Epithelial cell of umbilical artery (primary cell): ENCODE measurements around the gene CGB2. TPM values are rescaled to one million over a fixed set of nuclear protein-coding genes. Genes with fewer than 3 reads are reported as not detected.

Experiments
- total RNA-seq: library from RNA; depleted of rRNA; stranded (reverse); fragments of >200 nt; gene quantifications from 2 replicates; pipeline ENCODE4 v1.2.3, GENCODE V29; 2014

The CGB2 gene
- 0.46 TPM in 1 of 2 replicates, not detected in the other for total RNA-seq

GRCh38 chr19:49031642-49032301, at the start of gene CGB2:
TSS of gene CGB2 (plus strand) at chr19:49031890. CDS start at chr19:49032096, 206 bp downstream.

DNA sequence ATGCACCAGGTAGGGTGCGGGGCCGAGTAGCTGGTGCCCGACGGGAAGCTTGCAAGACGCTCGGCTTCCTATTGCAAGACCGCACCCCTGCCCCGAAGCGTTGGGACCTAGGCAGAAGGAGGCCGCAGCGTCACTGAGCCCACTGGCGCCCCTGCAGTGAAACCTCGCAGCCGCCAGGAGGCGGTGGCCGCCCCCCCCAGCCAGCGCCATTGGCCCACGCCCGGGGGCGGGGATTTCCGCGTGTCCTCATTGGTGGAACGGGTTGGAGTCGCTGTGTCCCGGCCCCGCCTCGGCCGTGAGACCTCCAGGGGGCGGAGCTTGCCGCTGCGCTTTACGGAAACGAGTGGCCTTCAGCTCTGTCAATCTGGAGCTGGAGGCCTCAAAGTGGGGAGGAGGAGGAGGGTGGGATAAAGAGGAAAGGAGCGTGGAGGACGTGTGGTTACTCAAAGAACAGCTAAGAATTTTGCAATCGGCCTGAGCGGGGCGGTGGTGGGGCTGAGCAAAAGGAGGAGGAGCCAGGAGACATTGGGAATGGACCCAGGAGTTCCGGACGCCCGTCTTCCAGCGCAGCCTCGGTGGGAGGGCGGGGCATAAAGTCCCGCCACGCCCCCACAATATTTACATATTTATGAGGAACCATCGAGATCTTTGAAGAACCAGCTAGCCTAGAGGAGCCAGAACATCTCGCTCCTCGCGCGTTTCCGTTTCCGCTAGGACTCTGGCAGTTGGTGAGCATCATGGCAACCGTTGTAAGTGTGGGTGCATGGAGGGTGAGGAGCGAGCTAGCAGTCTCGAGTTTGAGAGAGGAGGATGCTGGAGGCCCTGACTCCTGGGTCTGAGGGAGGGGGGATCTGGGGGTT, 38.3 kb upstream of the CGB2 start, which contains the start of the genes GYS1 and RUVBL2:
TSS of gene GYS1 (minus strand) at position 135 of the 860 bp plus-strand sequence. CDS start 197 bp downstream, outside the sequence.
TSS of gene RUVBL2 (plus strand) at position 713 of the 860 bp plus-strand sequence. CDS start at position 738, 25 bp downstream.

GRCh38 chr19:49017041-49017665, 14.5 kb upstream of the CGB2 start, which contains the start of gene LHB:
TSS of gene LHB (minus strand) at chr19:49017091. CDS start at chr19:49017081, 10 bp downstream.

GRCh38 chr19:49024233-49024632, 7.5 kb upstream of the CGB2 start, which contains the start of gene CGB3:
TSS of gene CGB3 (minus strand) at chr19:49024333. CDS start at chr19:49023971, 362 bp downstream.

GRCh38 chr19:49036815-49037214, 5.1 kb downstream of the CGB2 start, which contains the start of gene CGB1:
TSS of gene CGB1 (minus strand) at chr19:49036895. CDS start at chr19:49036711, 184 bp downstream.

DNA sequence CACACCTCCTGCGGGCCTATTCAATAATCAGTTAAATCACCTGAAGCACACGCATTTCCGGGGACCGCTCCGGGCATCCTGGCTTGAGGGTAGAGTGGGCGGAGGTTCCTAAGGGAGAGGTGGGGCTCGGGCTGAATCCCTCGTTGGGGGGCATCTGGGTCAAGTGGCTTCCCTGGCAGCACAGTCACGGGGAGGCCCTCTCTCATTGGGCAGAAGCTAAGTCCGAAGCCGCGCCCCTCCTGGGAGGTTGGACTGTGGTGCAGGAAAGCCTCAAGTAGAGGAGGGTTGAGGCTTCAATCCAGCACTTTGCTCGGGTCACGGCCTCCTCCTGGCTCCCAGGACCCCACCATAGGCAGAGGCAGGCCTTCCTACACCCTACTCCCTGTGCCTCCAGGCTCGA, 11.9 kb downstream of the CGB2 start, which contains the start of gene CGB5:
TSS of gene CGB5 (plus strand) at position 301 of the 400 bp plus-strand sequence. CDS start 362 bp downstream, outside the sequence.

DNA sequence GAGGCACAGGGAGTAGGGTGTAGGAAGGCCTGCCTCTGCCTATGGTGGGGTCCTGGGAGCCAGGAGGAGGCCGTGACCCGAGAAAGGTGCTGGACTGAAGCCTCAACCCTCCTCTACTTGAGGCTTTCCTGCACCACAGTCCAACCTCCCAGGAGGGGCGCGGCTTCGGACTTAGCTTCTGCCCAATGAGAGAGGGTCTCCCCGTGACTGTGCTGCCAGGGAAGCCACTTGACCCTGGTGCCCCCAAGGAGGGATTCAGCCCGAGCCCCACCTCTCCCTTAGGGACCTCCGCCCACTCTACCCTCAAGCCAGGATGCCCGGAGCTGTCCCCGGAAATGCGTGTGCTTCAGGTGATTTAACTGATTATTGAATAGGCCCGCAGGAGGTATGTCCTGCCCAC, 17.3 kb downstream of the CGB2 start, which contains the start of gene CGB8:
TSS of gene CGB8 (minus strand) at position 101 of the 400 bp plus-strand sequence. CDS start 372 bp downstream, outside the sequence.

DNA sequence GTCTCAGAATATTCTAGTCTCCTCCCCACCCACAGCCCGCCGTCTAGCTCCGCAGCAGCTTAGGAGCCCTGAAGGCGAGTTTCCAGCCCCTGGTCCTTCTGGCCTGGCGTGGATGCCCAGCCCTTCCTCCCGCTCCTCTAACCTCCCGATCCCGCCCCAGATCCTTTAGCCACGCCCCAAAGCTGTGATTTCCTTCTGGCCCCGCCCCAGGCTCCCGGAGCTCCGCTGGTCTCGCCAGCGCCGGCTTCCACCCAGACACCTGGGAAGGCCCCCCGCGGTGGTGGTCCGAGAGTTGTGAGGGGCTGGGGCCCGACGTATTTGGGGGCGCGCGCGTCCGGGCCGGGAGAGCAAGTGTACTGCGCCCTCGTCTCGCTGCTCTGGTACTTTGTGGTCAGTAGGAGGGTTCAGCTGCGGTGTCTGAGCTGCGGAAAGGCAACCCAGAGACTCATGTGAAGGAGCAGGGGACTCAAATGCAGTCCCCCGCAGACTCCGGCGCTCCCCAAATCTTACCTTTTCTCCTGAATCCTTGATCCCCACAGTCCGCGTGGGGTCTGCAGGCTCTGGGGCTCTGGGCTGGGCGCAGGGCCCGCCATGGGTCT, 26.0 kb downstream of the CGB2 start, which contains the start of gene CGB7:
TSS of gene CGB7 (minus strand) at position 114 of the 599 bp plus-strand sequence. CDS start 2,374 bp downstream, outside the sequence.

GRCh38 chr19:49064768-49065611, 33.3 kb downstream of the CGB2 start, which contains the start of gene NTF4:
TSS of gene NTF4 (minus strand) at chr19:49064818. CDS start at chr19:49061997, 2,821 bp downstream.

Other genes starting within 250 kb of the CGB2 start
- gene BCAT2, start 220.9 kb upstream of the CGB2 start, total RNA-seq: 47.4 TPM in 2 replicates
- 5.8 and 13.2 TPM in 2 replicates for gene HSD17B14, start 195.4 kb upstream of the CGB2 start, total RNA-seq
- gene PLEKHA4, start 163.3 kb upstream of the CGB2 start, total RNA-seq: 1.9 and 2.7 TPM in 2 replicates
- gene PPP1R15A, start 159.5 kb upstream of the CGB2 start, total RNA-seq: 24.4 and 27.2 TPM in 2 replicates
- gene TULP2, start 133.1 kb upstream of the CGB2 start, total RNA-seq: 0.32 TPM in 1 of 2 replicates, not detected in the other
- 86.9 and 92.9 TPM in 2 replicates for gene NUCB1, start 131.6 kb upstream of the CGB2 start, total RNA-seq
- not detected in 2 replicates for gene DHDH, start 98.2 kb upstream of the CGB2 start, total RNA-seq
- 137 and 154 TPM in 2 replicates for gene BAX, start 77.0 kb upstream of the CGB2 start, total RNA-seq
- 777 and 969 TPM in 2 replicates for gene FTL, start 66.6 kb upstream of the CGB2 start, total RNA-seq
- 22.9 and 25.3 TPM in 2 replicates for gene GYS1, start 38.6 kb upstream of the CGB2 start, total RNA-seq
- gene RUVBL2, start 38.0 kb upstream of the CGB2 start, total RNA-seq: 364 and 391 TPM in 2 replicates
- not detected in 2 replicates for gene LHB, start 14.8 kb upstream of the CGB2 start, total RNA-seq
- not detected in 2 replicates for gene CGB3, start 7.6 kb upstream of the CGB2 start, total RNA-seq
- gene CGB1, start 5.0 kb downstream of the CGB2 start, total RNA-seq: not detected in 2 replicates
- gene CGB5, start 12.0 kb downstream of the CGB2 start, total RNA-seq: 0.65 TPM in 1 of 2 replicates, not detected in the other
- not detected in 2 replicates for gene CGB8, start 17.2 kb downstream of the CGB2 start, total RNA-seq
- under 0.01 and 0.30 TPM in 2 replicates for gene CGB7, start 25.9 kb downstream of the CGB2 start, total RNA-seq
- gene NTF4, start 32.9 kb downstream of the CGB2 start, total RNA-seq: not detected in 2 replicates
- gene KCNA7, start 40.8 kb downstream of the CGB2 start, total RNA-seq: not detected in 2 replicates
- 126 and 150 TPM in 2 replicates for gene SNRNP70, start 53.6 kb downstream of the CGB2 start, total RNA-seq
- gene LIN7B, start 82.5 kb downstream of the CGB2 start, total RNA-seq: 1.5 and 3.9 TPM in 2 replicates
- 0.32 and 0.76 TPM in 2 replicates for gene C19orf73, start 87.3 kb downstream of the CGB2 start, total RNA-seq
- 4.9 and 5.3 TPM in 2 replicates for gene PPFIA3, start 87.7 kb downstream of the CGB2 start, total RNA-seq
- gene HRC, start 123.5 kb downstream of the CGB2 start, total RNA-seq: not detected in 2 replicates
- gene TRPM4, start 125.9 kb downstream of the CGB2 start, total RNA-seq: 11.2 and 12.3 TPM in 2 replicates